ENCODE results near the gene NTF3.

NTF3 gene

GRCh38 chr12:5523396-5524115 is 91.6 kb downstream of the NTF3 start:
- Histone ChIP-seq H4K20me1 (ENCODE audit: control insufficient read depth, insufficient read depth, low read depth, low read length) (no peaks in the 10 kb centered on the region), H3K27ac (ENCODE audit: low read depth, low read length) (no peak overlapping the region), H3K4me2 (ENCODE audit: low read length) (no peak overlapping the region), H3F3A (ENCODE audit: control insufficient read depth, insufficient read depth) (no peaks in the 10 kb centered on the region), H3K4me1 (ENCODE audit: control insufficient read depth, low read length) (no peaks in the 10 kb centered on the region), H3K36me3 (ENCODE audit: control insufficient read depth, low read length) (no peaks in the 10 kb centered on the region), H3K27me3 (ENCODE audit: control insufficient read depth, low read length) (peaks cover 7% of the 10 kb centered on the region), H3K9me3 (ENCODE audit: control insufficient read depth, insufficient read depth, low read length) (no peaks in the 10 kb centered on the region), H3K4me3 (ENCODE audit: low read length) (no peak overlapping the region), H3K79me2 (ENCODE audit: control insufficient read depth, low read length) (no peaks in the 10 kb centered on the region), H3K9me2 (replicated peaks; ENCODE audit: control insufficient read depth, low read length) (no peaks in the 10 kb centered on the region)
- TF ChIP-seq EZH2phosphoT487 (IDR thresholded peaks at IDR 0.05; ENCODE audit: borderline replicate concordance, low read length) = no peak
- TF ChIP-seq CTCF (IDR thresholded peaks at IDR 0.05; ENCODE audit: low read depth, low read length, poor library complexity, severe bottlenecking) = no peak

- no peaks in the 10 kb centered on the region for H3K79me2 ChIP-seq (ENCODE audit: control insufficient read depth, low read length)
- TF ChIP-seq EZH2phosphoT487 (IDR thresholded peaks at IDR 0.05; ENCODE audit: borderline replicate concordance, low read length) (no peak), CTCF (IDR thresholded peaks at IDR 0.05; ENCODE audit: low read depth, low read length, poor library complexity, severe bottlenecking) (no peak)
Observed at GRCh38 chr12:5524116-5524768, 92.3 kb downstream of the NTF3 start.

GRCh38 chr12:5524769-5525436 is 93.0 kb downstream of the NTF3 start:
- no peaks in the 10 kb centered on the region for H3K36me3 ChIP-seq (ENCODE audit: control insufficient read depth, low read length)
- no peak for TF ChIP-seq EZH2phosphoT487 (IDR thresholded peaks at IDR 0.05; ENCODE audit: borderline replicate concordance, low read length)
- TF ChIP-seq CTCF (IDR thresholded peaks at IDR 0.05; ENCODE audit: low read depth, low read length, poor library complexity, severe bottlenecking) = no peak
- no peak overlapping the region for H3K4me3 ChIP-seq (ENCODE audit: low read length)
- no peaks in the 10 kb centered on the region for H3K9me3 ChIP-seq (ENCODE audit: control insufficient read depth, insufficient read depth, low read length)
- H4K20me1 ChIP-seq (ENCODE audit: control insufficient read depth, insufficient read depth, low read depth, low read length) = no peaks in the 10 kb centered on the region
- H3K79me2 ChIP-seq (ENCODE audit: control insufficient read depth, low read length) = no peaks in the 10 kb centered on the region
- H3K9me2 ChIP-seq (replicated peaks; ENCODE audit: control insufficient read depth, low read length) = no peaks in the 10 kb centered on the region
- no peaks in the 10 kb centered on the region for H3K4me1 ChIP-seq (ENCODE audit: control insufficient read depth, low read length)
- H3K27me3 ChIP-seq (ENCODE audit: control insufficient read depth, low read length) = peaks cover 7% of the 10 kb centered on the region
- no peak overlapping the region for H3K27ac ChIP-seq (ENCODE audit: low read depth, low read length)
- H3F3A ChIP-seq (ENCODE audit: control insufficient read depth, insufficient read depth) = no peaks in the 10 kb centered on the region
- no peak overlapping the region for H3K4me2 ChIP-seq (ENCODE audit: low read length)

More at GRCh38 chr12:5524116-5524768, 92.3 kb downstream of the NTF3 start:
- Histone ChIP-seq H4K20me1 (ENCODE audit: control insufficient read depth, insufficient read depth, low read depth, low read length) (no peaks in the 10 kb centered on the region), H3K27ac (ENCODE audit: low read depth, low read length) (no peak overlapping the region), H3K4me2 (ENCODE audit: low read length) (no peak overlapping the region), H3K4me1 (ENCODE audit: control insufficient read depth, low read length) (no peaks in the 10 kb centered on the region), H3K9me3 (ENCODE audit: control insufficient read depth, insufficient read depth, low read length) (no peaks in the 10 kb centered on the region), H3K36me3 (ENCODE audit: control insufficient read depth, low read length) (no peaks in the 10 kb centered on the region), H3K9me2 (replicated peaks; ENCODE audit: control insufficient read depth, low read length) (no peaks in the 10 kb centered on the region), H3K27me3 (ENCODE audit: control insufficient read depth, low read length) (peaks cover 7% of the 10 kb centered on the region), H3K4me3 (ENCODE audit: low read length) (no peak overlapping the region), H3F3A (ENCODE audit: control insufficient read depth, insufficient read depth) (no peaks in the 10 kb centered on the region)
